NB4 (cell line): Measurements from ENCODE around the gene STX8.

Source experiments
- MYC ChIP-seq: IDR thresholded peaks from 2 replicates; pipeline ENCODE4 v1.6.1; 2011; ENCODE audit warnings: low read depth, low read length
- POLR2A ChIP-seq: IDR thresholded peaks from 2 replicates; pipeline ENCODE4 v1.6.1; 2011; ENCODE audit warnings: mild to moderate bottlenecking; ENCODE audit not compliant: insufficient read length; ENCODE audit errors: extremely low read depth
- TF ChIP-seq, protein P1 (sequence below): IDR thresholded peaks from one replicate; pipeline ENCODE4 v1.5.1; 2012; ENCODE audit warnings: low read depth, low read length
- TF ChIP-seq, protein P2 (sequence below): IDR thresholded peaks from 2 replicates; pipeline ENCODE4 v1.6.1; 2011; ENCODE audit warnings: low read depth, low read length

DNA sequence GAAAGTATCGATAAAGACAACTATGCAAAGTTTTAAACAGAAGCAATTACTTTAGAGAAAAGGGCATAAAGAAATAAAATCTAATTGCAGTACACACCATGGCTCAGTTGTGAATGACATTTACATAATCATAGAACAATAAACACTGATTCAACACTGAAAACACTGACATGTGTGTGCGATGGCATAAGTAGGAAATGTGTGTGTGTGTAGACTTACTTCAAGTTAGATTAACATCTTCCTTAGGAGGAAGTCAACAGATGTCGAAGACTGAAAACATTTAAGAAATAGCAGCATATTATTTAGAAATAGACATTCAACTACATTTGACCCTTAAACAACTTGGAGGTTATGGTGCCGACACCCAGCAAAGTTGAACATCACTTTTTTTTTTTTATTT lies 172.4 kb downstream of the STX8 start:
- TF ChIP-seq POLR2A: no peak
- TF ChIP-seq, protein P1, sequence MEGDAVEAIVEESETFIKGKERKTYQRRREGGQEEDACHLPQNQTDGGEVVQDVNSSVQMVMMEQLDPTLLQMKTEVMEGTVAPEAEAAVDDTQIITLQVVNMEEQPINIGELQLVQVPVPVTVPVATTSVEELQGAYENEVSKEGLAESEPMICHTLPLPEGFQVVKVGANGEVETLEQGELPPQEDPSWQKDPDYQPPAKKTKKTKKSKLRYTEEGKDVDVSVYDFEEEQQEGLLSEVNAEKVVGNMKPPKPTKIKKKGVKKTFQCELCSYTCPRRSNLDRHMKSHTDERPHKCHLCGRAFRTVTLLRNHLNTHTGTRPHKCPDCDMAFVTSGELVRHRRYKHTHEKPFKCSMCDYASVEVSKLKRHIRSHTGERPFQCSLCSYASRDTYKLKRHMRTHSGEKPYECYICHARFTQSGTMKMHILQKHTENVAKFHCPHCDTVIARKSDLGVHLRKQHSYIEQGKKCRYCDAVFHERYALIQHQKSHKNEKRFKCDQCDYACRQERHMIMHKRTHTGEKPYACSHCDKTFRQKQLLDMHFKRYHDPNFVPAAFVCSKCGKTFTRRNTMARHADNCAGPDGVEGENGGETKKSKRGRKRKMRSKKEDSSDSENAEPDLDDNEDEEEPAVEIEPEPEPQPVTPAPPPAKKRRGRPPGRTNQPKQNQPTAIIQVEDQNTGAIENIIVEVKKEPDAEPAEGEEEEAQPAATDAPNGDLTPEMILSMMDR: no peak
- TF ChIP-seq, protein P2, sequence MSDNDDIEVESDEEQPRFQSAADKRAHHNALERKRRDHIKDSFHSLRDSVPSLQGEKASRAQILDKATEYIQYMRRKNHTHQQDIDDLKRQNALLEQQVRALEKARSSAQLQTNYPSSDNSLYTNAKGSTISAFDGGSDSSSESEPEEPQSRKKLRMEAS: no peak
- no peak for TF ChIP-seq MYC
